ENCODE measurements around the gene KYNU. TPM values are rescaled to one million over a fixed set of nuclear protein-coding genes. Genes with fewer than 3 reads are reported as not detected.
"Not testable (repeated sequence)": the region's sequence is repeated elsewhere in the genome, so short reads cannot be mapped to it uniquely, and the experiment has no call there.

Gene KYNU
- total RNA-seq, 1 experiment from 2014 or later, result 345 TPM

GRCh38 chr2:142915502-142915901 lies 38.0 kb downstream of the KYNU start:
- DNase-seq (ENCODE audit: low spot score), result no peak

GRCh38 chr2:142918624-142919023 lies 41.2 kb downstream of the KYNU start:
- no peak for DNase-seq (ENCODE audit: low spot score)

GRCh38 chr2:142920571-142920970 lies 43.1 kb downstream of the KYNU start:
- no peak for DNase-seq (ENCODE audit: low spot score)

GRCh38 chr2:142926445-142926844 lies 49.0 kb downstream of the KYNU start:
- no peak for DNase-seq (ENCODE audit: low spot score)

GRCh38 chr2:142930835-142931398 lies 53.5 kb downstream of the KYNU start:
- no peak for DNase-seq (ENCODE audit: low spot score)

- no peak for DNase-seq (ENCODE audit: low spot score)
Observed at GRCh38 chr2:142933916-142934315, 56.5 kb downstream of the KYNU start.

GRCh38 chr2:142935563-142936089 lies 58.2 kb downstream of the KYNU start:
- DNase-seq (ENCODE audit: low spot score), result no peak

GRCh38 chr2:142936629-142937028 lies 59.2 kb downstream of the KYNU start:
- DNase-seq (ENCODE audit: low spot score), result no peak

GRCh38 chr2:142937347-142937746 lies 59.9 kb downstream of the KYNU start:
- DNase-seq (ENCODE audit: low spot score), result peak; percentile 61

GRCh38 chr2:142938240-142938639 lies 60.8 kb downstream of the KYNU start:
- DNase-seq (ENCODE audit: low spot score), result peak; percentile 63

GRCh38 chr2:142940606-142941223 lies 63.3 kb downstream of the KYNU start:
- DNase-seq (ENCODE audit: low spot score), result no peak

GRCh38 chr2:142942690-142943089 lies 65.2 kb downstream of the KYNU start:
- DNase-seq (ENCODE audit: low spot score), result no peak

GRCh38 chr2:142944264-142944663 lies 66.8 kb downstream of the KYNU start:
- no peak for DNase-seq (ENCODE audit: low spot score)

- no peak for DNase-seq (ENCODE audit: low spot score)
Observed at GRCh38 chr2:142944721-142945120, 67.3 kb downstream of the KYNU start.

GRCh38 chr2:142946941-142947340 lies 69.5 kb downstream of the KYNU start:
- no peak for DNase-seq (ENCODE audit: low spot score)

- DNase-seq (ENCODE audit: low spot score), result not testable (repeated sequence)
Observed at GRCh38 chr2:142948723-142949122, 71.3 kb downstream of the KYNU start.

GRCh38 chr2:142950323-142950722 lies 72.9 kb downstream of the KYNU start:
- DNase-seq (ENCODE audit: low spot score), result not testable (repeated sequence)

GRCh38 chr2:142951190-142952007 lies 73.9 kb downstream of the KYNU start:
- DNase-seq (ENCODE audit: low spot score), result no peak

- DNase-seq (ENCODE audit: low spot score), result no peak
Observed at GRCh38 chr2:142952018-142952417, 74.6 kb downstream of the KYNU start.

- DNase-seq (ENCODE audit: low spot score), result no peak
Observed at GRCh38 chr2:142952793-142953494, 75.5 kb downstream of the KYNU start.

- no peak for DNase-seq (ENCODE audit: low spot score)
Observed at GRCh38 chr2:142954493-142954892, 77.0 kb downstream of the KYNU start.

- DNase-seq (ENCODE audit: low spot score), result no peak
Observed at GRCh38 chr2:142957144-142957543, 79.7 kb downstream of the KYNU start.

Measured in H4 (cell line).